Epithelial cell of proximal tubule (primary cell): ENCODE measurements around the gene ITGA2. TPM values are rescaled to one million over a fixed set of nuclear protein-coding genes. Genes with fewer than 3 reads are reported as not detected.
"Not testable (repeated sequence)": the region's sequence is repeated elsewhere in the genome, so short reads cannot be mapped to it uniquely, and the experiment has no call there.

ENCODE experiments used
- DNase-seq: peaks from one replicate; pipeline ENCODE4 v3.0.0-alpha.2; 2011; ENCODE audit warnings: low read depth
- H3K4me3 ChIP-seq: 2 replicates; pipeline ENCODE4 v1.5.1; 2011; ENCODE audit warnings: low read depth, mild to moderate bottlenecking, low read length
- total RNA-seq: library from RNA; depleted of rRNA; stranded (reverse); fragments of >200 nt; gene quantifications from 2 replicates; pipeline ENCODE4 v1.2.3, GENCODE V29; 2015
- TF ChIP-seq, protein P1 (sequence below): conservative IDR thresholded peaks from 2 replicates; pipeline ENCODE4 v1.5.1; 2012; ENCODE audit warnings: low read depth, mild to moderate bottlenecking, low read length

The ITGA2 gene
- total RNA-seq, 1 donor from 2014 or later = 28.1 TPM

DNA sequence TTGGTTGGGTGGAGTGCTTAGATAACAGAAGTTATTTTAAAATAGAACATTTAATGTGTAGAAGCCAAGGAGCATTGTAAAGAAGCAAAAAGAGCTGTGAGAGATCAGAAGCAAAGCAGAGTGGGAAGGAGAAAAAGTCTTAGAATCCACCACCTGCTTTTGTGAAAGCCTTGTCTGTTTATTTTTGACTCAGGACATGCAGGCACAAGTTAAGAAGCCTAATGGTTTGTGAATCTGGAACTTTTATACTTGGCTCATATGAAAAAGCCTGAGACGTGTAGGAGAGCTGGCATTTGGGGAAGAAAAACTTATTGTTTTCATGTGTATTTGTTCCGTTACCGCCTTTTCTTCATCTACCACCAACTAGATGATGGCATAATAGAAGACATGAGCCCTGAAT lies 38.5 kb upstream of the ITGA2 start:
- H3K4me3 ChIP-seq = no peak overlapping the region
- TF ChIP-seq, protein P1, sequence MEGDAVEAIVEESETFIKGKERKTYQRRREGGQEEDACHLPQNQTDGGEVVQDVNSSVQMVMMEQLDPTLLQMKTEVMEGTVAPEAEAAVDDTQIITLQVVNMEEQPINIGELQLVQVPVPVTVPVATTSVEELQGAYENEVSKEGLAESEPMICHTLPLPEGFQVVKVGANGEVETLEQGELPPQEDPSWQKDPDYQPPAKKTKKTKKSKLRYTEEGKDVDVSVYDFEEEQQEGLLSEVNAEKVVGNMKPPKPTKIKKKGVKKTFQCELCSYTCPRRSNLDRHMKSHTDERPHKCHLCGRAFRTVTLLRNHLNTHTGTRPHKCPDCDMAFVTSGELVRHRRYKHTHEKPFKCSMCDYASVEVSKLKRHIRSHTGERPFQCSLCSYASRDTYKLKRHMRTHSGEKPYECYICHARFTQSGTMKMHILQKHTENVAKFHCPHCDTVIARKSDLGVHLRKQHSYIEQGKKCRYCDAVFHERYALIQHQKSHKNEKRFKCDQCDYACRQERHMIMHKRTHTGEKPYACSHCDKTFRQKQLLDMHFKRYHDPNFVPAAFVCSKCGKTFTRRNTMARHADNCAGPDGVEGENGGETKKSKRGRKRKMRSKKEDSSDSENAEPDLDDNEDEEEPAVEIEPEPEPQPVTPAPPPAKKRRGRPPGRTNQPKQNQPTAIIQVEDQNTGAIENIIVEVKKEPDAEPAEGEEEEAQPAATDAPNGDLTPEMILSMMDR = no peak
- no peak for DNase-seq

DNA sequence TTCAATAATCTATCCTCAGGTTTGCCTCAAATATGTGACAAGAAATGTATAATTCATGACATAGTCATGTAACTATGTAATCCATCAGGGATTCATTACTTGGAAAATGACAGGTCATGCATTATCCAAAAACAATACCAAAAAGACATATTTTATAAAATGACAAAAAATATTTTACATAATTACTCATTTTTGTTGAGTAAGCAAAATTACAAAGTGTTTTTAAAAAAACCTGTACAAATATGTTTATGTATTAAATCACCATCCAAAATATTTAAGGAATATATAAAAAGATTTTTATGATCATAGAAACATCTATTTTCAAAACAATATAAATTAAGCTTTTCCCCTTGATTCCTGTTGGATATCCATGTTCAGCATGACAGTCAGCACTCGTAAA lies 36.7 kb upstream of the ITGA2 start:
- TF ChIP-seq, protein P1 = no peak
- DNase-seq = no peak

DNA sequence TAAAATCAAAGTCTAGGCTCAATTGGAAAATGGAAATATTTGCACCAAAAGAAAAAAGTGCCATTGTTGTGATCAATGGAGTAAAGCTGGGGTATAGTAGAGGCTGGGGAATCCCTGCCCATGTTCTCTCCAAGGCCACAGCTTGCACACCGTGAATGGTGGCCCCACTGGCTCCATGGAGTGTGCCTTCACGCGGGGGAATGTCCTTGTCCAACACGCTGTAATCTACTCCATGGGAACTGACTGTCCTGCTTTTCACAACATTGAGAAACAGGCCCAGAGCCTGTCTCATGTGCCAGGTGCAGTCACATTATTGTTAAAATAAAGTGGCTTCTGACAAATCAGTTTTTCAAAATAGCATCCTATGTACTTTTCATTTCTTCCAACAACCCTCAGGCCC lies 33.1 kb upstream of the ITGA2 start:
- TF ChIP-seq, protein P1 = no peak
- no peak overlapping the region for H3K4me3 ChIP-seq
- DNase-seq = no peak

More for the DNA sequence above, 36.7 kb upstream of the ITGA2 start:
- no peak overlapping the region for H3K4me3 ChIP-seq

DNA sequence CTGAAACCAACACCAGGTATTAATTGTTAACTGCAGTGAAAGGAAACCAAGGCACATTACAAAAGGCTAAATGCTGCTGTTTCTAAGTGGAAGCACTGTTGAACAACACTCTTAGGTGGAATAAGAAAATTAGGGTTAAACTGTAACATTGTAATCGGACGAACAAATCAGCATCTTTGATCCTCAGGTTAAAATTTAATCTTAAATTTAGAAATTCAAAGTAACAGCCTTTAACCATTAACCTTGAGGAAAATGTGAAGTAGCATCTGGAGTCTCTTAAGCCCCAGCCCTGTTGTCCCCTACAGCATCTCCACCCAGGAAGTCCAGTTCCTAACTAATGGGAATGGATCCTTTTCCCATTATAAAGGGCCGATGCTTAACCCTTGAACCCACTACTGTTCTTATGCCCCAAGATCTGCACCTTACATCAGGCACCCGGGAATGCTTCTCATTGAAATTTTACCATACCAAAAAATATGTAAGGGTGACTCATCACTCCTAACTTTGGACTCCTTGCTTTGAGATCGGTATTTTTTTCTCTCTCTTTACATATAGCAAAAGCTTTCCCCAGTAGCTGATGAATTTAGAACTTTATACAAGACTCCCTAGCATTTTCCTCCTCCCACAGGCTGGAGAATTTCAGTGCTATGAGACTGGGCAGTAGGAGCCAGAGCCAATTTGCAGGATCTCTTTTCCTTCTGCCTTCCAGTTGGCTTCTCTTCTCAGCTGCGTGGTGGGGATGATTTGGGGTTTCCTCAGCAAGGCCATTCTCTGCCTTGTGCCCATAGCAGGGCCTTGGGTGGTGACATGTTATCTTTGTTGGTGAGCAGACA lies 32.0 kb upstream of the ITGA2 start:
- no peak for DNase-seq

DNA sequence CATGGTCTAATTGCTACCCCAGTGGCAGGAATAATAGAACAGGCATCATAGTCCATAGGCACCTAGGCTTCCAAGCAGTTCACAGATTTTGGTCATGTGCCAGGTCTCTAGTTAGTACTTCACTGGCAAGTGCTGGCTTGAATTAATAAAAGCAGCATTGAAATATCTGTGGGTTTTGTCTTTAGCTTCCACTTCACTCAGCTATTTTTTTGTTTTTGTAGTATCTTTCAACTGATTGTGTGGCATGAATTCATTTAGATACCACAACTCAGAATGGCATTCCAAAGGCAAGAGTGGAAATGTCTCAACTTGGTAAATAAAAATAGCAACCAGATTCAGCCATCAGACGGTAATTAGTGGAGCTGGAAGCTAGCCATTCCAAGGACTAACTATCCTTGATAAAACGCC lies 27.9 kb upstream of the ITGA2 start:
- no peak for DNase-seq
- TF ChIP-seq, protein P1 = no peak

More for the DNA sequence above, 32.0 kb upstream of the ITGA2 start:
- TF ChIP-seq, protein P1 = no peak
- no peak overlapping the region for H3K4me3 ChIP-seq

DNA sequence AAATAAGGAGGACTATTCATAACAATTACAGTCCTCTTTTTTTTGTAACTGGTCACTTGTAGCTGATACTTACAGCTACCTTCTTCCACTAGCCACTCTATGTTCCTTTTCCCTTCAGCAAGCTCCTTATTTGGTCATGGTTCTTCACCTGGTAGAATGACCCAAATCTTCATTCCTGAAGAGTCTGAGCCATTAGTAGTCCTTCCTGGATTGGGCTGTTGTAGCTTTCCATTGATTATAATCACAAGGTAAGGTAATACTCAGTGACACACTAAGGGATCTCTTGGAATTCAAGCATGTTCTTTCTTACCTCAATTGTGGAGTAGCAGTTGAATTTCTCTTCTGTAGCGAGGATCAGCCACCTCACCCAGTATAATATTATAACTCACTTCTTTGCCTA lies 25.5 kb upstream of the ITGA2 start:
- DNase-seq = no peak
- H3K4me3 ChIP-seq = no peak overlapping the region
- TF ChIP-seq, protein P1 = no peak

More for the DNA sequence above, 27.9 kb upstream of the ITGA2 start:
- no peak overlapping the region for H3K4me3 ChIP-seq

DNA sequence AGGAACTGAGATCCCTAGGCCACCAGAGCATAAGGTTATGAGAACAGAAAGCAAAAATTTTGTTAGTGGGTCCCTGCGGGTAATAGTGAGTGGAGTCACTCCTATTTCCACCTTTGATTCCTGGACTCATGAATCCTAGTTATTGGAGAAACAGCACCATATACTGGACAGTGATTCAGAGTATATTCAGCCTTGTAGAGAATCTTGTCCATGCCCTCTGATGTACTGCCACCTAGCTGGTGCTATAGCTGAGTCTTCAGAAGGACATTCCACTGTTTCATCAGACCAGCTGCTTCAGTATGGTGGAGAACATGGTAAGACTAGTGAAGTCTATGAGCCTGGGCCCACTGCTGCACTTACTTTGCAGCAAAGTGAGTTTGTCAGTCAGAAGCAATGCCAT lies 25.0 kb upstream of the ITGA2 start:
- TF ChIP-seq, protein P1 = peak; percentile 52
- no peak for DNase-seq
- H3K4me3 ChIP-seq = no peak overlapping the region

DNA sequence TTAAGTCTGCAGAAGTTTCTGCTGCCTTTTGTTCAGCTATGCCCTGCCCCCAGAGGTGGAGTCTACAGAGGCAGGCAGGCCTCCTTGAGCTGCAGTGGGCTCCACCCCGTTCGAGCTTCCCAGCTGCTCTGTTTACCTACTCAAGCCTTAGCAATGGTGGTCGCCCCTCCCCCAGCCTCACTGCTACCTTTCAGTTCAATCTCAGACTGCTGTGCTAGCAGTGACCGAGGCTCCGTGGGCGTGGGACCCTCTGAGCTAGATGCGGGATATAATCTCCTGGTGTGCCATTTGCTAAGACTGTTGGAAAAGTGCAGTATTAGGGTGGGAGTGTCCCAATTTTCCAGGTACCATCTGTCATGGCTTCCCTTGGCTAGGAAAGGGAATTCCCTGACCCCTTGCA lies 13.0 kb upstream of the ITGA2 start:
- not testable (repeated sequence) for DNase-seq, H3K4me3 ChIP-seq
